GM12878 (cell line): ENCODE data around the gene MAPKAPK2. TPM values are rescaled to one million over a fixed set of nuclear protein-coding genes. Genes with fewer than 3 reads are reported as not detected.

Source experiments
- CREB1 ChIP-seq: IDR thresholded peaks from 2 replicates; pipeline ENCODE4 v1.6.1; 2012; ENCODE audit warnings: low read depth, mild to moderate bottlenecking, inconsistent platforms
- CREM ChIP-seq: IDR thresholded peaks from 2 replicates; pipeline ENCODE4 v1.6.1; 2014; ENCODE audit warnings: antibody characterized with exemption, low read depth
- HDAC6 ChIP-seq: fragments of 200-600 bp; sonication (generic); IDR thresholded peaks from one replicate; pipeline ENCODE4 v1.8.0; 2017; ENCODE audit warnings: antibody characterized with exemption; ENCODE audit not compliant: unreplicated experiment
- KDM1A ChIP-seq: fragments of 200-600 bp; sonication (generic); IDR thresholded peaks from 2 replicates; pipeline ENCODE4 v1.6.1; 2016; ENCODE audit warnings: borderline replicate concordance
- MTA3 ChIP-seq: IDR thresholded peaks from 2 replicates; pipeline ENCODE4 v1.6.1; 2012; ENCODE audit warnings: low read length, inconsistent platforms, borderline replicate concordance
- NFXL1 ChIP-seq: fragments of 450-650 bp; IDR thresholded peaks from 2 replicates; pipeline ENCODE4 v1.6.1; 2017; ENCODE audit warnings: antibody characterized with exemption, mild to moderate bottlenecking, borderline replicate concordance
- RAD51 ChIP-seq: fragments of 450-650 bp; IDR thresholded peaks from 2 replicates; pipeline ENCODE4 v1.6.1; 2016; ENCODE audit warnings: moderate library complexity, mild to moderate bottlenecking, inconsistent platforms
- ZBTB11 ChIP-seq: fragments of 450-650 bp; formaldehyde crosslinking; IDR thresholded peaks from 2 replicates; pipeline ENCODE4 v1.5.0; 2022; ENCODE audit warnings: mild to moderate bottlenecking, missing genetic modification characterization
- polyA plus RNA-seq, 11 experiments: library from polyadenylated mRNA; depleted of rRNA in 4 of 11; unstranded in 6 of 11; stranded (reverse) in 5 of 11; fragments of >200 nt; fragmentation: Nextera tagmentation in 4 of 11; fragmentation: Illumina TruSeq in 1 of 11; extraction: Ambion mirVana in 4 of 11; extraction: Trizol in 1 of 11; gene quantifications; 1 replicate in 1 of 11; 2 replicates in 10 of 11; pipeline versions ENCODE4 v1.2.1 to v1.2.3, GENCODE V29; 2011 to 2016; ENCODE audit warnings: inconsistent platforms in 2 of 11, missing spikeins in 2 of 11, low read depth in 1 of 11
- total RNA-seq, 4 experiments: library from RNA; depleted of rRNA in 3 of 4; stranded (reverse); fragments of >200 nt in 3 of 4; fragmentation: Illumina TruSeq in 1 of 4; extraction: Trizol in 1 of 4; gene quantifications; 2 replicates each; pipeline versions ENCODE4 v1.2.1 to v1.2.3, GENCODE V29; 2013 to 2021
- TF ChIP-seq, protein P1 (sequence below): fragments of 450-650 bp; IDR thresholded peaks from 2 replicates; pipeline ENCODE4 v1.6.1; 2017; ENCODE audit warnings: antibody characterized with exemption, mild to moderate bottlenecking, moderate library complexity
- TF ChIP-seq, protein P2 (sequence below): IDR thresholded peaks from 2 replicates; pipeline ENCODE4 v1.6.1; 2012; ENCODE audit warnings: low read length, inconsistent platforms

Gene MAPKAPK2
- total and polyA plus RNA-seq, 10 of the 15 experiments (the other 5 are each of a cell fraction or from before 2014, with no cell fraction given), result 0.72 to 92.2 (median 49.3) TPM

- TF ChIP-seq, protein P1, sequence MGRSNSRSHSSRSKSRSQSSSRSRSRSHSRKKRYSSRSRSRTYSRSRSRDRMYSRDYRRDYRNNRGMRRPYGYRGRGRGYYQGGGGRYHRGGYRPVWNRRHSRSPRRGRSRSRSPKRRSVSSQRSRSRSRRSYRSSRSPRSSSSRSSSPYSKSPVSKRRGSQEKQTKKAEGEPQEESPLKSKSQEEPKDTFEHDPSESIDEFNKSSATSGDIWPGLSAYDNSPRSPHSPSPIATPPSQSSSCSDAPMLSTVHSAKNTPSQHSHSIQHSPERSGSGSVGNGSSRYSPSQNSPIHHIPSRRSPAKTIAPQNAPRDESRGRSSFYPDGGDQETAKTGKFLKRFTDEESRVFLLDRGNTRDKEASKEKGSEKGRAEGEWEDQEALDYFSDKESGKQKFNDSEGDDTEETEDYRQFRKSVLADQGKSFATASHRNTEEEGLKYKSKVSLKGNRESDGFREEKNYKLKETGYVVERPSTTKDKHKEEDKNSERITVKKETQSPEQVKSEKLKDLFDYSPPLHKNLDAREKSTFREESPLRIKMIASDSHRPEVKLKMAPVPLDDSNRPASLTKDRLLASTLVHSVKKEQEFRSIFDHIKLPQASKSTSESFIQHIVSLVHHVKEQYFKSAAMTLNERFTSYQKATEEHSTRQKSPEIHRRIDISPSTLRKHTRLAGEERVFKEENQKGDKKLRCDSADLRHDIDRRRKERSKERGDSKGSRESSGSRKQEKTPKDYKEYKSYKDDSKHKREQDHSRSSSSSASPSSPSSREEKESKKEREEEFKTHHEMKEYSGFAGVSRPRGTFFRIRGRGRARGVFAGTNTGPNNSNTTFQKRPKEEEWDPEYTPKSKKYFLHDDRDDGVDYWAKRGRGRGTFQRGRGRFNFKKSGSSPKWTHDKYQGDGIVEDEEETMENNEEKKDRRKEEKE, result no peak
- TF ChIP-seq CREB1, result no peak
- no peak for TF ChIP-seq MTA3
- no peak for TF ChIP-seq KDM1A
- TF ChIP-seq NFXL1, result no peak
- no peak for TF ChIP-seq ZBTB11 (CRISPR knock-in tag)
- no peak for TF ChIP-seq RAD51
- TF ChIP-seq, protein P2, sequence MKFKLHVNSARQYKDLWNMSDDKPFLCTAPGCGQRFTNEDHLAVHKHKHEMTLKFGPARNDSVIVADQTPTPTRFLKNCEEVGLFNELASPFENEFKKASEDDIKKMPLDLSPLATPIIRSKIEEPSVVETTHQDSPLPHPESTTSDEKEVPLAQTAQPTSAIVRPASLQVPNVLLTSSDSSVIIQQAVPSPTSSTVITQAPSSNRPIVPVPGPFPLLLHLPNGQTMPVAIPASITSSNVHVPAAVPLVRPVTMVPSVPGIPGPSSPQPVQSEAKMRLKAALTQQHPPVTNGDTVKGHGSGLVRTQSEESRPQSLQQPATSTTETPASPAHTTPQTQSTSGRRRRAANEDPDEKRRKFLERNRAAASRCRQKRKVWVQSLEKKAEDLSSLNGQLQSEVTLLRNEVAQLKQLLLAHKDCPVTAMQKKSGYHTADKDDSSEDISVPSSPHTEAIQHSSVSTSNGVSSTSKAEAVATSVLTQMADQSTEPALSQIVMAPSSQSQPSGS, result no peak
- no peak for TF ChIP-seq HDAC6
- no peak for TF ChIP-seq CREM
Observed at GRCh38 chr1:206771338-206771692, 86.6 kb downstream of the MAPKAPK2 start (continued).
